ENCODE results near the gene RELN. TPM values are rescaled to one million over a fixed set of nuclear protein-coding genes. Genes with fewer than 3 reads are reported as not detected.
A peak's percentile ranks its signal among the peaks of the same experiment; 100 is the strongest.

Gene RELN
- total RNA-seq, 1 experiment from 2014 or later: 0.48 TPM

GRCh38 chr7:103432712-103433111 lies 556.7 kb downstream of the RELN start:
- intact Hi-C loops (cut with micrococcal nuclease; ENCODE audit: unreplicated experiment): no loop called here
- peak in 1 of 2 experiments; percentile 37 for DNase-seq
- H2AFZ ChIP-seq: no peak overlapping the region
- H3K27ac ChIP-seq: no peak overlapping the region
- no peaks in the 10 kb centered on the region for H3K4me1 ChIP-seq (replicated peaks; ENCODE audit: insufficient read depth)
- TF ChIP-seq CTCF (conservative IDR thresholded peaks at IDR 0.05) (no peak), EZH2 (IDR thresholded peaks at IDR 0.05; ENCODE audit: low read depth) (no peak)
- H3K4me2 ChIP-seq: no peak overlapping the region
- H3K9me3 ChIP-seq (ENCODE audit: insufficient read depth, low read depth): no peaks in the 10 kb centered on the region
- ChIA-PET CTCF (no interaction called here), POLR2A (ENCODE audit: unreplicated experiment) (no interaction called here)
- H3K27me3 ChIP-seq (ENCODE audit: insufficient read depth, low read depth): 0 out of 2 replicates have a peak, but pooled peaks cover 4% of the 10 kb centered on the region
- no peaks in the 10 kb centered on the region for H3K79me2 ChIP-seq (ENCODE audit: low read depth)
- no peaks in the 10 kb centered on the region for H4K20me1 ChIP-seq (ENCODE audit: insufficient read depth)
- no peak overlapping the region for H3K4me3 ChIP-seq
- no TSS peak for BruUV-seq (replicated peaks)
- H3F3A ChIP-seq (ENCODE audit: insufficient read depth, low read depth): no peaks in the 10 kb centered on the region
- no peaks in the 10 kb centered on the region for H3K36me3 ChIP-seq (ENCODE audit: low read depth)
- no peaks in the 10 kb centered on the region for H3K9me2 ChIP-seq (ENCODE audit: insufficient read depth)

GRCh38 chr7:103425177-103425576 lies 564.3 kb downstream of the RELN start:
- Histone ChIP-seq H3K27me3 (ENCODE audit: insufficient read depth, low read depth) (no peaks in the 10 kb centered on the region), H3K4me1 (replicated peaks; ENCODE audit: insufficient read depth) (no peaks in the 10 kb centered on the region), H3K27ac (no peak overlapping the region), H3K79me2 (ENCODE audit: low read depth) (no peaks in the 10 kb centered on the region), H3K9me3 (ENCODE audit: insufficient read depth, low read depth) (no peaks in the 10 kb centered on the region), H3F3A (ENCODE audit: insufficient read depth, low read depth) (no peaks in the 10 kb centered on the region), H4K20me1 (ENCODE audit: insufficient read depth) (no peaks in the 10 kb centered on the region), H2AFZ (no peak overlapping the region), H3K4me2 (no peak overlapping the region), H3K4me3 (no peak overlapping the region), H3K9me2 (ENCODE audit: insufficient read depth) (no peaks in the 10 kb centered on the region), H3K36me3 (ENCODE audit: low read depth) (no peaks in the 10 kb centered on the region)
- DNase-seq: no peak
- ChIA-PET POLR2A (ENCODE audit: unreplicated experiment) (no interaction called here), CTCF (no interaction called here)
- BruUV-seq (replicated peaks): no TSS peak
- intact Hi-C loops (cut with micrococcal nuclease; ENCODE audit: unreplicated experiment): no loop called here
- TF ChIP-seq CTCF (conservative IDR thresholded peaks at IDR 0.05) (no peak), EZH2 (IDR thresholded peaks at IDR 0.05; ENCODE audit: low read depth) (no peak)

DNA sequence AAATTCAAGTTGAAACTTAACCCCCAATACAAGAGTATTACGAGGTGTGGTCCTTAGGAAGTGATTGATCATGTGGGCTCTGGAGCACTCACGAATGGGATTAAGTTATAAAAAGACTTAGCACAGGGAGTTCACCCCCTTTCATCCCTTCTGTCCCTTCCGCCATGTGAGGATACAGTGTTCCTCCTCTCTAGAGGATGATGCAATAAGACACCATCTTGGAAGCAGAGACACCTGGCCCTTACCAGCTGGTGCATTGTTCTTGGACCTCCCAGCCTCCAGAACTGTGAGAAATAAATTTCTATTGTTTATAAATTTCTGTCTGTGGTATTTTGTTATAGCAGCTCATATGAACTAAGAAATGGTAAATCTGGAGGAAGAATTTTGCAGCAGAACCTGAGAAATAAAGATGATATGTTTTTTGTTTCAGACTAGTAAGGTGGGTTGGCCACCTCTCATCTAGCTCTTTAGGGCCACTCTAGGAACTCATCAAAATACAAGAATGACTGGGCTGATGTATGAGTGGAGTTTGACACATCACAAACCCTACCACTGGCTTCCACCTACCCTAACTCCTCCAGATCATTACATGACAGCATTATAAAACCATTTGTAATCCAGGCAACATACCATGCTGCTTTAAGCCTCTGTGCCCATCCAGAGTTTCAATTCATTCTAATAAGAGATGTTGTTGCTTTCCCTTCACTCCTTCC lies 565.8 kb downstream of the RELN start:
- CTCF ChIA-PET: no interaction called here
- Histone ChIP-seq H4K20me1 (ENCODE audit: insufficient read depth) (no peaks in the 10 kb centered on the region), H3K4me2 (no peak overlapping the region), H3F3A (ENCODE audit: insufficient read depth, low read depth) (no peaks in the 10 kb centered on the region), H3K79me2 (ENCODE audit: low read depth) (no peaks in the 10 kb centered on the region), H3K4me3 (no peak overlapping the region), H3K27ac (no peak overlapping the region), H3K9me3 (ENCODE audit: insufficient read depth, low read depth) (no peaks in the 10 kb centered on the region), H3K27me3 (ENCODE audit: insufficient read depth, low read depth) (no peaks in the 10 kb centered on the region), H3K36me3 (ENCODE audit: low read depth) (no peaks in the 10 kb centered on the region), H3K9me2 (ENCODE audit: insufficient read depth) (no peaks in the 10 kb centered on the region), H3K4me1 (replicated peaks; ENCODE audit: insufficient read depth) (no peaks in the 10 kb centered on the region), H2AFZ (no peak overlapping the region)
- no peak for DNase-seq
- POLR2A ChIA-PET (ENCODE audit: unreplicated experiment): no interaction called here
- TF ChIP-seq EZH2 (IDR thresholded peaks at IDR 0.05; ENCODE audit: low read depth) (no peak), CTCF (conservative IDR thresholded peaks at IDR 0.05) (no peak)
- no TSS peak for BruUV-seq (replicated peaks)
- intact Hi-C loops (cut with micrococcal nuclease; ENCODE audit: unreplicated experiment): no loop called here

Other genes with a start within 250 kb of the RELN start
- 20.5 and 22.9 TPM in 2 replicates for gene ORC5, start 218.4 kb upstream of the RELN start, total RNA-seq (2021)